Astrocyte of the spinal cord (primary cell): Measurements from ENCODE around the gene GLOD4.
"Not testable (repeated sequence)": the region's sequence is repeated elsewhere in the genome, so short reads cannot be mapped to it uniquely, and the experiment has no call there.

Experiments
- DNase-seq: peaks from one replicate; pipeline ENCODE4 v3.0.0; 2011; ENCODE audit warnings: low read depth, low spot score
- H3K4me3 ChIP-seq: 2 replicates; pipeline ENCODE4 v1.5.1; 2011; ENCODE audit warnings: low read depth, mild to moderate bottlenecking, low read length, moderate library complexity
- CTCF ChIP-seq: IDR thresholded peaks from 2 replicates; pipeline ENCODE4 v1.5.1; 2012; ENCODE audit warnings: low read depth, mild to moderate bottlenecking, low read length, inconsistent platforms
- in situ Hi-C: cut with HindIII; loops from 2 replicates; pipeline ENCODE4 v1.10.0; 2017; ENCODE audit warnings: low sequenced_read_pairs

The GLOD4 gene

DNA sequence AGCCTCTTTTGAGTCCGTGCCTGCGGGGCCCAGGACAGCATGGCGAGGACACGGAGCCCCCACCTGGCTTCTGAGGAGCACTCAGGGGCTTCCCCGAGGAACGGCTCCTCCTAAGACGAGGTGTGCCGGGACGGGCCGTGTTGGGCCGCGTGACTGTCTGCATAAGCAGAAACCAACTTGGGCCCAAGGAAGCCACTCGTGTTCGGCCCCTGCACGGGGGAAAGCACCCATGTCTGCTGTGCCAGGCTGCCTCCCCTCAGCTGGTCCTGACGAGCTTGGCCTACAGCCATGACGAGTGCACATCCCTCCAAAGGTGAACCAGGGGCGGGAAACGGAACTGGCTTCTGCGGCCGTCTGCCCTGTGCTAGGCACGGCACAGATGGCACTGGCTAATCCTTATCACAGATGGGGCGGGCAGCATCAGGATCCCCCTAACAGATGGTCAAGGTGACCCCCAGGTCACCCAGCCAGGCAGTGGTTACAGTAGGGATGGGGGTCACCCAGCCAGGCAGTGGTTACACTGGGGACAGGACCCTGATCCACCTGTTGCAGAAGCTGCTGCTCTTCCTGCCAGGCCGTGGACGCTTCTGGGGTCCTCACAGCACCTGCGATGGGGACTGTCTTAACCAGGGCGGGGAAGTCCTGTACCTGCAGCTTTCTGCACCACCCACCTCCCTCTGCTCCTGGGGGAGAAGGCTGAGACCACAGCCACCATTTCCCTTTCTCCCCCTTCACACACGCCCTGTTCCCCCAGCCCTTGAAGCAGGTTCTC, 25.6 kb upstream of the GLOD4 start:
- no peak for TF ChIP-seq CTCF
- in situ Hi-C loops, result no loop called here
- H3K4me3 ChIP-seq, result no peak overlapping the region
- no peak for DNase-seq

DNA sequence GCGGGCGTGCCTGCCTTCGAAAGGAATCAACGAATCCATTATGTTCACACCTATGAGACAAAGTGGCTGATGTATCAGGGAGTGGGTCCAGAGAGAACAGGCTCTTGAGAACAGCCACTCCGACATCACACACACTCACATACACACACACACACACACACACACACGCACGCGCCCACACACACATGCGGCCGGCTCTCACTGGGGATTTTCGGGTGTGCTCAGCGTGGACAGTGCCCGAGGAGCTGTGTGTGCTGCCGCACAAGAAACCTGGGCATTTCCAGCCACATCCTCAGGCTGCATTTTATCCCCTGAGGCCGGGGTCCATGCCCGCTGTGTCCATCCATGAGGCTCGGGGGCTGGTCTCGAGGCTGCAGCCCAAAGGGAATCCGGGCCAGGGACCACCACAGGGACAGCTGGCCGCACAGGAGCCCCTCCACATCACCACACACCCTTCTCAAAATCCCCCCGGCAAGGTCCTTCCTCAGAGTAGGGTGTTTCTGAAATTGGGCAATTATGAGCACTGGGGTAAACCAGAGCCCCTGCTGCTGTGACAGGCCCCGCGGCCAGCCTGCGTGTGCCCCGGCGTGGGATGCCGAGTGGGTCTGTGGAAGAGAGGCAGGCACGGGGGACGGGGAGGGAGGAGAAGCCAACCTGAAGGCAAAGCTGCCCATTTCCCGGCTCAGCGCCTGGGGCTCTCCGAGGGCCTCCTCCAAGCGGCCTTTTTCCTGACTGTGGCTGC, 24.9 kb upstream of the GLOD4 start:
- DNase-seq, result no peak
- no peak overlapping the region for H3K4me3 ChIP-seq
- no peak for TF ChIP-seq CTCF
- in situ Hi-C loops, result no loop called here

- in situ Hi-C loops, result no loop called here
- DNase-seq, result no peak
- no peak for TF ChIP-seq CTCF
- no peak overlapping the region for H3K4me3 ChIP-seq
Measured at GRCh38 chr17:806346-806745, 24.3 kb upstream of the GLOD4 start.

DNA sequence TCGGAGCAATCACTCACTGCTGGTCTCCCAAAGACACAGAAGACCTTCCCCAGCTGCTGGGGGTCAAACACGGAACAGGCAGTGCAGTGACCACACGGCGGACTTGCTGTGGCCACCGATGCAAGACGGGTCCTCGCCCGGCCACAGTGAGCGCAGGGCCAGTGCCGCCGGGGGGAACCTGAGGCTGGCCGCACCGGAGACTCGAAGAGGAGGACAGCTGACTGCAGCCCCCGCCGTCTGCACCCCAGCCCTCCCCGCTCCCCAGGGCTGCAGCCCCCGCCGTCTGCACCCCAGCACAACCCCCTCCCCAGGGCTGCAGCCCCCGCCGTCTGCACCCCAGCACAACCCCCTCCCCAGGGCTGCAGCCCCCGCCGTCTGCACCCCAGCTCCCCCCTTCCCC, 23.8 kb upstream of the GLOD4 start:
- in situ Hi-C loops, H3K4me3 ChIP-seq, DNase-seq: not testable (repeated sequence)

GRCh38 chr17:804541-805435, 22.7 kb upstream of the GLOD4 start:
- no peak overlapping the region for H3K4me3 ChIP-seq
- no peak for DNase-seq
- TF ChIP-seq CTCF, result no peak
- in situ Hi-C loops, result no loop called here

GRCh38 chr17:802901-803881, 21.1 kb upstream of the GLOD4 start:
- in situ Hi-C loops, result no loop called here
- no peak overlapping the region for H3K4me3 ChIP-seq
- TF ChIP-seq CTCF, result no peak
- no peak for DNase-seq
